IMR-90 (cell line): ENCODE results near the gene SELENOS. TPM values are rescaled to one million over a fixed set of nuclear protein-coding genes. Genes with fewer than 3 reads are reported as not detected.
A peak's percentile ranks its signal among the peaks of the same experiment; 100 is the strongest.

Experiments used
- ATAC-seq: fragments of 200-7000 bp; cut with Tn5 transposase; 2 replicates; pipeline ENCODE4 v1.9.1; 2020; ENCODE audit warnings: low read depth, mild to moderate bottlenecking, moderate library complexity
- BruUV-seq: library from RNA; stranded (reverse); fragments of 400-500 nt; replicated peaks from 2 replicates; lab custom pipeline; 2021; lab: Mats Ljungman, UMichigan
- CTCF ChIA-PET: fragments of 300-600 bp; formaldehyde crosslinking; extraction: SDS; loops from one replicate; lab custom pipeline; 2021; ENCODE audit warnings: antibody characterized with exemption; lab: Yijun Ruan, JAX
- POLR2A ChIA-PET: fragments of 300-600 bp; sonication (Branson Sonifier 250); formaldehyde crosslinking; loops from one replicate; lab custom pipeline; 2022; ENCODE audit warnings: antibody characterized with exemption; ENCODE audit not compliant: unreplicated experiment; lab: Charles Lee
- DNase-seq: peaks from one replicate; pipeline ENCODE4 v3.0.0; 2013
- H2AFZ ChIP-seq: replicated peaks from 2 replicates; pipeline ENCODE3; 2013; ENCODE audit warnings: low read length, mild to moderate bottlenecking; ENCODE audit not compliant: poor library complexity
- H2AK5ac ChIP-seq: 2 replicates; pipeline ENCODE4 v1.6.1; 2013; ENCODE audit warnings: low read depth, low read length, inconsistent platforms
- H2AK9ac ChIP-seq: replicated peaks from 2 replicates; pipeline ENCODE3; 2013; ENCODE audit warnings: mild to moderate bottlenecking, low read depth, low read length, moderate library complexity; ENCODE audit not compliant: poor library complexity
- H2BK120ac ChIP-seq: 2 replicates; pipeline ENCODE4 v1.6.1; 2013; ENCODE audit warnings: low read depth, low read length, inconsistent platforms
- H2BK15ac ChIP-seq: 3 replicates; pipeline ENCODE4 v1.6.1; 2013; ENCODE audit warnings: low read depth, low read length, inconsistent platforms
- H2BK20ac ChIP-seq: 2 replicates; pipeline ENCODE4 v1.6.1; 2013; ENCODE audit warnings: low read depth, mild to moderate bottlenecking, inconsistent platforms, low read length, moderate library complexity
- H2BK5ac ChIP-seq: 2 replicates; pipeline ENCODE4 v1.6.1; 2013; ENCODE audit warnings: mild to moderate bottlenecking, low read depth, low read length, inconsistent platforms; ENCODE audit not compliant: poor library complexity, severe bottlenecking
- H3K14ac ChIP-seq: replicated peaks from 2 replicates; pipeline ENCODE4 v1.6.1; 2013; ENCODE audit warnings: low read depth, low read length, inconsistent platforms
- H3K18ac ChIP-seq: 2 replicates; pipeline ENCODE4 v1.6.1; 2013; ENCODE audit warnings: low read depth, low read length, control low read depth
- H3K23ac ChIP-seq: 2 replicates; pipeline ENCODE4 v1.6.1; 2013; ENCODE audit warnings: low read depth, low read length, inconsistent platforms
- H3K27ac ChIP-seq: 2 replicates; pipeline ENCODE4 v1.5.1; 2013; ENCODE audit warnings: mild to moderate bottlenecking, control low read depth, low read length; ENCODE audit not compliant: insufficient read depth
- H3K27me3 ChIP-seq: 2 replicates; pipeline ENCODE4 v1.6.1; 2013; ENCODE audit warnings: low read length; ENCODE audit not compliant: control insufficient read depth, insufficient read depth
- H3K36me3 ChIP-seq: 2 replicates; pipeline ENCODE4 v1.6.1; 2013; ENCODE audit warnings: low read length, mixed read lengths; ENCODE audit not compliant: control insufficient read depth, insufficient read depth
- H3K4ac ChIP-seq: 2 replicates; pipeline ENCODE4 v1.6.1; 2013; ENCODE audit warnings: low read depth, low read length, inconsistent platforms
- H3K4me1 ChIP-seq: 2 replicates; pipeline ENCODE4 v1.6.1; 2013; ENCODE audit warnings: low read length, mixed read lengths; ENCODE audit not compliant: control insufficient read depth, insufficient read depth
- H3K4me2 ChIP-seq: 2 replicates; pipeline ENCODE4 v1.6.1; 2013; ENCODE audit warnings: low read depth, mild to moderate bottlenecking, control low read depth, low read length, moderate library complexity
- H3K4me3 ChIP-seq: 2 replicates; pipeline ENCODE4 v1.5.1; 2013; ENCODE audit warnings: low read depth, mild to moderate bottlenecking, control low read depth, low read length, moderate library complexity; ENCODE audit not compliant: insufficient read depth
- H3K56ac ChIP-seq: 2 replicates; pipeline ENCODE4 v1.6.1; 2013; ENCODE audit warnings: low read length, inconsistent platforms; ENCODE audit not compliant: insufficient read depth; ENCODE audit errors: extremely low read depth
- H3K79me1 ChIP-seq, 2 experiments: 2 replicates each; pipeline ENCODE4 v1.6.1; 2013; ENCODE audit warnings: low read length in 2 of 2, inconsistent platforms in 1 of 2, low read depth in 1 of 2
- H3K9ac ChIP-seq: 2 replicates; pipeline ENCODE4 v1.6.1; 2013; ENCODE audit warnings: low read depth, low read length, control low read depth
- H3K9me1 ChIP-seq: 2 replicates; pipeline ENCODE4 v1.6.1; 2013; ENCODE audit warnings: low read length, inconsistent platforms; ENCODE audit not compliant: insufficient read depth
- H3K9me3 ChIP-seq: 2 replicates; pipeline ENCODE4 v1.6.1; 2013; ENCODE audit warnings: low read length; ENCODE audit not compliant: control insufficient read depth, insufficient read depth
- H4K20me1 ChIP-seq: 2 replicates; pipeline ENCODE4 v1.6.1; 2013; ENCODE audit warnings: low read length, inconsistent platforms; ENCODE audit not compliant: insufficient read depth
- H4K5ac ChIP-seq: 2 replicates; pipeline ENCODE4 v1.6.1; 2013; ENCODE audit warnings: mild to moderate bottlenecking, low read depth, low read length, control low read depth
- H4K8ac ChIP-seq, 2 experiments: 2 replicates each; pipeline ENCODE4 v1.6.1; 2013; ENCODE audit warnings: low read depth in 2 of 2, low read length in 2 of 2, control low read depth in 1 of 2, inconsistent platforms in 1 of 2
- H4K91ac ChIP-seq: 2 replicates; pipeline ENCODE4 v1.6.1; 2013; ENCODE audit warnings: low read depth, low read length, inconsistent platforms; ENCODE audit not compliant: insufficient read depth
- CEBPB ChIP-seq: IDR thresholded peaks from 2 replicates; pipeline ENCODE4 v1.6.1; 2012; ENCODE audit warnings: low read depth, low read length, improper control_type of control experiment
- CTCF ChIP-seq: conservative IDR thresholded peaks from 2 replicates; pipeline ENCODE4 v1.5.1; 2012; ENCODE audit warnings: mild to moderate bottlenecking, low read depth, low read length, improper control_type of control experiment
- FOS ChIP-seq: fragments of 150-350 bp; IDR thresholded peaks from 2 replicates; pipeline ENCODE4 v1.6.1; 2016; ENCODE audit warnings: low read depth, low read length
- MAFK ChIP-seq: IDR thresholded peaks from 2 replicates; pipeline ENCODE4 v1.6.1; 2012; ENCODE audit warnings: low read depth, low read length, improper control_type of control experiment
- MAZ ChIP-seq: IDR thresholded peaks from 2 replicates; pipeline ENCODE4 v1.6.1; 2012; ENCODE audit warnings: low read depth, mild to moderate bottlenecking, low read length, improper control_type of control experiment, moderate library complexity, borderline replicate concordance
- MXI1 ChIP-seq: IDR thresholded peaks from 2 replicates; pipeline ENCODE4 v1.6.1; 2012; ENCODE audit warnings: low read depth, mild to moderate bottlenecking, low read length, moderate library complexity, borderline replicate concordance
- NFE2L2 ChIP-seq: fragments of 150-350 bp; IDR thresholded peaks from 2 replicates; pipeline ENCODE4 v1.6.1; 2016; ENCODE audit warnings: low read depth, mild to moderate bottlenecking, low read length
- POLR2A ChIP-seq: IDR thresholded peaks from 2 replicates; pipeline ENCODE4 v1.6.1; 2012; ENCODE audit warnings: mild to moderate bottlenecking, low read depth, low read length
- RAD21 ChIP-seq: IDR thresholded peaks from 2 replicates; pipeline ENCODE4 v1.6.1; 2012; ENCODE audit warnings: low read length, improper control_type of control experiment
- RCOR1 ChIP-seq: IDR thresholded peaks from 2 replicates; pipeline ENCODE4 v1.6.1; 2012; ENCODE audit warnings: mild to moderate bottlenecking, low read length, improper control_type of control experiment; ENCODE audit not compliant: insufficient replicate concordance
- RFX5 ChIP-seq: IDR thresholded peaks from 2 replicates; pipeline ENCODE4 v1.8.0; 2012; ENCODE audit warnings: low read depth, mild to moderate bottlenecking, low read length, moderate library complexity
- SMC3 ChIP-seq: fragments of 150-350 bp; IDR thresholded peaks from 2 replicates; pipeline ENCODE4 v1.6.1; 2016; ENCODE audit warnings: low read depth, mild to moderate bottlenecking, antibody characterized with exemption, low read length, moderate library complexity
- USF2 ChIP-seq: fragments of 150-350 bp; IDR thresholded peaks from 2 replicates; pipeline ENCODE4 v1.6.1; 2017; ENCODE audit warnings: mild to moderate bottlenecking, antibody characterized with exemption, low read length, low read depth
- WGBS, 2 experiments: methylation state at CpG; one replicate each; pipeline versions ENCODE4 v1.1.5 to v1.1.7; 2013; ENCODE audit warnings: missing lambda C conversion rate in 2 of 2; ENCODE audit not compliant: insufficient read length in 1 of 2; ENCODE audit errors: extremely low coverage in 2 of 2; 5-methylcytosine and 5-hydroxymethylcytosine counted together
- dilution Hi-C: fragments of 300-500 bp; cut with HindIII; formaldehyde crosslinking; loops from one replicate; pipeline ENCODE4 v1.14.3; 2018; ENCODE audit warnings: low sequenced_read_pairs; ENCODE audit not compliant: unreplicated experiment
- in situ Hi-C: fragments of 300-500 bp; cut with MboI; formaldehyde crosslinking; loops from 3 replicates; pipeline ENCODE4 v1.14.3; 2019; ENCODE audit warnings: low sequenced_read_pairs, inconsistent platforms, mixed read lengths
- intact Hi-C: fragments of 100-400 bp; cut with micrococcal nuclease; formaldehyde crosslinking; loops from 2 replicates; pipeline ENCODE4 v1.10.0; 2022
- polyA plus RNA-seq, 3 experiments: library from polyadenylated mRNA; depleted of rRNA; stranded (reverse); fragments of >200 nt; gene quantifications; 2 replicates each; pipeline ENCODE4 v1.2.3, GENCODE V29; 2012; ENCODE audit warnings: low replicate concordance in 1 of 3
- total RNA-seq: library from RNA; depleted of rRNA; stranded (reverse); fragments of >200 nt; gene quantifications from 2 replicates; pipeline ENCODE4 v1.2.3, GENCODE V29; 2012
- TF ChIP-seq, protein P1 (sequence below): fragments of 150-350 bp; IDR thresholded peaks from 2 replicates; pipeline ENCODE4 v1.6.1; 2016; ENCODE audit warnings: low read depth, mild to moderate bottlenecking, low read length, moderate library complexity, borderline replicate concordance

SELENOS gene
- total and polyA plus RNA-seq, 2 of the 4 experiments (the other 2 are of a cell fraction) = 39.8 to 77.1 TPM

GRCh38 chr15:101255051-101255395, 22.3 kb downstream of the SELENOS start:
- no peaks in the 10 kb centered on the region for H3K27me3 ChIP-seq
- intact Hi-C loops = loop anchor here (5.0 kb wide), 2 partner anchors 338 to 628 kb away; partner anchors contain the start of gene LRRK1
- no peak overlapping the region for H2AFZ ChIP-seq
- no peak overlapping the region for H2BK20ac ChIP-seq
- 0 out of 2 replicates have a peak overlapping the region, but pooled peaks have one; percentile 22 for H2AK5ac ChIP-seq
- H2BK15ac ChIP-seq = no peak overlapping the region
- H3K27ac ChIP-seq = no peak overlapping the region
- BruUV-seq = no TSS peak
- H3K4me1 ChIP-seq = peaks cover 10% of the 10 kb centered on the region
- no peak overlapping the region for H3K56ac ChIP-seq
- no peak overlapping the region for H3K18ac ChIP-seq
- no peaks in the 10 kb centered on the region for H3K9me3 ChIP-seq
- WGBS, 2 experiments = 71% methylated on average over 1 of the region's 5 CpGs; no CpG with 5 or more reads in 1 of the 2 experiments
- no peak overlapping the region for H3K9ac ChIP-seq
- ATAC-seq (no peak), DNase-seq (peak; percentile 41)
- H3K4me2 ChIP-seq = no peak overlapping the region
- no peak overlapping the region for H2AK9ac ChIP-seq
- no peak overlapping the region for H3K23ac ChIP-seq
- CTCF ChIA-PET = interaction anchor here (0.6 to 0.9 kb wide), 3 partner anchors 239 to 247 kb away, joined by 3 read pairs; no protein-coding TSS in a partner anchor
- no peak overlapping the region for H2BK120ac ChIP-seq
- no peak for TF ChIP-seq NFE2L2
- no peak for TF ChIP-seq RFX5
- TF ChIP-seq MAZ = no peak
- no peak for TF ChIP-seq CEBPB
- TF ChIP-seq, protein P1, sequence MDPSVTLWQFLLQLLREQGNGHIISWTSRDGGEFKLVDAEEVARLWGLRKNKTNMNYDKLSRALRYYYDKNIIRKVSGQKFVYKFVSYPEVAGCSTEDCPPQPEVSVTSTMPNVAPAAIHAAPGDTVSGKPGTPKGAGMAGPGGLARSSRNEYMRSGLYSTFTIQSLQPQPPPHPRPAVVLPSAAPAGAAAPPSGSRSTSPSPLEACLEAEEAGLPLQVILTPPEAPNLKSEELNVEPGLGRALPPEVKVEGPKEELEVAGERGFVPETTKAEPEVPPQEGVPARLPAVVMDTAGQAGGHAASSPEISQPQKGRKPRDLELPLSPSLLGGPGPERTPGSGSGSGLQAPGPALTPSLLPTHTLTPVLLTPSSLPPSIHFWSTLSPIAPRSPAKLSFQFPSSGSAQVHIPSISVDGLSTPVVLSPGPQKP = no peak
- TF ChIP-seq RCOR1 = no peak
- no peak for TF ChIP-seq SMC3
- no peak for TF ChIP-seq RAD21
- TF ChIP-seq MAFK = no peak
- no peak for TF ChIP-seq POLR2A
- no peak for TF ChIP-seq MXI1
- TF ChIP-seq FOS = no peak
- TF ChIP-seq USF2 = no peak
- no peak for TF ChIP-seq CTCF
- no peak overlapping the region for H3K4me3 ChIP-seq
- in situ Hi-C loops = loop anchor here (5.0 to 25.0 kb wide), 4 partner anchors 163 to 543 kb away; partner anchors contain the start of gene LRRK1
- no peak overlapping the region for H2BK5ac ChIP-seq
- H3K14ac ChIP-seq = no peak overlapping the region
- no peak overlapping the region; the same call in 1 of the 2 replicates for H3K4ac ChIP-seq
- dilution Hi-C loops = no loop called here
- H4K8ac ChIP-seq = no peak overlapping the region
- H4K91ac ChIP-seq = no peak overlapping the region
- no peak overlapping the region for H4K5ac ChIP-seq
- no peaks in the 10 kb centered on the region for H3K36me3 ChIP-seq
- peaks cover 9% of the 10 kb centered on the region for H4K20me1 ChIP-seq
- H3K79me1 ChIP-seq = peaks cover 0 to 16% of the 10 kb centered on the region in 2 experiments; a peak in 2 of 4 replicates
- POLR2A ChIA-PET = no interaction called here
- no peaks in the 10 kb centered on the region for H3K9me1 ChIP-seq
